Measurements from ENCODE around the gene PRPSAP1. TPM values are rescaled to one million over a fixed set of nuclear protein-coding genes. Genes with fewer than 3 reads are reported as not detected.

Gene PRPSAP1
- total RNA-seq, 2 experiments from 2014 or later: 53.3 to 111 TPM

- peak overlapping the region; percentile 70 for H3K4me2 ChIP-seq (ENCODE audit: low read length)
These were observed 92.1 kb downstream of the PRPSAP1 start for GRCh38 chr17:76261421-76262215.

DNA sequence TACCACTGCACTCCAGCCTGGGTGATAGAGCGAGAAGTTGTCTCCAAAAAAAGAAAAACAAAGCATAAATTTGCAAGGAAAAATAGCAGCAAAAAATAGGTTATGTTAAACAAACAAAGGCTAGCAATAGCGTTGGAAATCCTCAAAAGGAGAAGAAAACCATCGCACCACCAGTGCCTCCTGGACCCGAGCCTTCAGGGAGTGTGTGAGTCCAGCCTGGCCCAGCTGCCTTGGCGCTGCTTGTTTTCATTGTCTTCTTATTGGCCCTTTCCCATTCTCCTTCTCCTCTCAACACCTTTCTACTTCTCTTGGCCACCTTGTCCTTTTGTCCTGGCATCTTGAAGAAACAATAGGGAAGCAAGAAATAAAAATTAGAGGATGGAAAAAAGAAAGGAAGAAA, 93.0 kb downstream of the PRPSAP1 start:
- H3K79me2 ChIP-seq (ENCODE audit: insufficient read depth, low read depth, low read length): peaks cover 2% of the 10 kb centered on the region; the same call in 1 of the 2 replicates
- no peaks in the 10 kb centered on the region for H3K9me3 ChIP-seq (ENCODE audit: low read length)
- no peaks in the 10 kb centered on the region for H3K36me3 ChIP-seq (ENCODE audit: insufficient read depth, low read length)
- H3K27ac ChIP-seq (ENCODE audit: low read depth, low read length, poor library complexity, severe bottlenecking): peak overlapping the region; percentile 42
- H3K4me3 ChIP-seq (ENCODE audit: low read depth, low read length, poor library complexity, severe bottlenecking): peak overlapping the region; percentile 5
- no peaks in the 10 kb centered on the region for H4K20me1 ChIP-seq (ENCODE audit: insufficient read depth, low read length)
- peak overlapping the region; percentile 48 for H3K4me2 ChIP-seq (ENCODE audit: low read length)
- ChIA-PET CTCF (ENCODE audit: unreplicated experiment) (interaction anchor here (1.2 kb wide), 1 partner anchor 19 kb away, joined by 5 read pairs; no protein-coding TSS in a partner anchor), POLR2A (interaction anchor here (0.7 to 6.3 kb wide), 8 partner anchors 11 to 363 kb away, joined by 3 to 72 read pairs (median 5); partner anchors contain the start of gene SRP68)
- H2AFZ ChIP-seq (ENCODE audit: low read length): peak overlapping the region; percentile 35; the same call in 1 of the 2 replicates
- DNase-seq (ENCODE audit: low spot score): no peak
- intact Hi-C loops (cut with micrococcal nuclease; ENCODE audit: unreplicated experiment): loop anchor here (10.0 kb wide), 4 partner anchors 234 to 1204 kb away; partner anchors contain the start of genes MRPL38, RECQL5 and SAP30BP
- no peaks in the 10 kb centered on the region for H3K9me2 ChIP-seq (ENCODE audit: insufficient read depth, low read length)
- no peak for TF ChIP-seq EZH2phosphoT487 (IDR thresholded peaks at IDR 0.05; ENCODE audit: borderline replicate concordance, low read depth, low read length)
- TF ChIP-seq, protein P1, sequence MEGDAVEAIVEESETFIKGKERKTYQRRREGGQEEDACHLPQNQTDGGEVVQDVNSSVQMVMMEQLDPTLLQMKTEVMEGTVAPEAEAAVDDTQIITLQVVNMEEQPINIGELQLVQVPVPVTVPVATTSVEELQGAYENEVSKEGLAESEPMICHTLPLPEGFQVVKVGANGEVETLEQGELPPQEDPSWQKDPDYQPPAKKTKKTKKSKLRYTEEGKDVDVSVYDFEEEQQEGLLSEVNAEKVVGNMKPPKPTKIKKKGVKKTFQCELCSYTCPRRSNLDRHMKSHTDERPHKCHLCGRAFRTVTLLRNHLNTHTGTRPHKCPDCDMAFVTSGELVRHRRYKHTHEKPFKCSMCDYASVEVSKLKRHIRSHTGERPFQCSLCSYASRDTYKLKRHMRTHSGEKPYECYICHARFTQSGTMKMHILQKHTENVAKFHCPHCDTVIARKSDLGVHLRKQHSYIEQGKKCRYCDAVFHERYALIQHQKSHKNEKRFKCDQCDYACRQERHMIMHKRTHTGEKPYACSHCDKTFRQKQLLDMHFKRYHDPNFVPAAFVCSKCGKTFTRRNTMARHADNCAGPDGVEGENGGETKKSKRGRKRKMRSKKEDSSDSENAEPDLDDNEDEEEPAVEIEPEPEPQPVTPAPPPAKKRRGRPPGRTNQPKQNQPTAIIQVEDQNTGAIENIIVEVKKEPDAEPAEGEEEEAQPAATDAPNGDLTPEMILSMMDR (conservative IDR thresholded peaks at IDR 0.05; ENCODE audit: low read length): no peak
- BruUV-seq (replicated peaks): no TSS peak
- peaks cover 56% of the 10 kb centered on the region for H3K4me1 ChIP-seq (ENCODE audit: insufficient read depth, low read length, poor library complexity, severe bottlenecking)

More at GRCh38 chr17:76261421-76262215, 92.1 kb downstream of the PRPSAP1 start:
- peak; percentile 86 for DNase-seq (ENCODE audit: low spot score)
- TF ChIP-seq, protein P1 (conservative IDR thresholded peaks at IDR 0.05; ENCODE audit: low read length): peak; percentile 63
- no peak for TF ChIP-seq EZH2phosphoT487 (IDR thresholded peaks at IDR 0.05; ENCODE audit: borderline replicate concordance, low read depth, low read length)
- no peaks in the 10 kb centered on the region for H4K20me1 ChIP-seq (ENCODE audit: insufficient read depth, low read length)
- H3K36me3 ChIP-seq (ENCODE audit: insufficient read depth, low read length): peaks cover 5% of the 10 kb centered on the region
- BruUV-seq (replicated peaks): no TSS peak
- H3K9me3 ChIP-seq (ENCODE audit: low read length): no peaks in the 10 kb centered on the region
- peaks cover 59% of the 10 kb centered on the region for H3K4me1 ChIP-seq (ENCODE audit: insufficient read depth, low read length, poor library complexity, severe bottlenecking)
- peak overlapping the region; percentile 91 for H2AFZ ChIP-seq (ENCODE audit: low read length)
- CTCF ChIA-PET (ENCODE audit: unreplicated experiment): interaction anchor here (0.6 to 1.1 kb wide), 3 partner anchors 12 to 83 kb away, joined by 3 to 4 read pairs (median 3); no protein-coding TSS in a partner anchor
- no peaks in the 10 kb centered on the region for H3K9me2 ChIP-seq (ENCODE audit: insufficient read depth, low read length)
- H3K79me2 ChIP-seq (ENCODE audit: insufficient read depth, low read depth, low read length): peaks cover 11% of the 10 kb centered on the region
- intact Hi-C loops (cut with micrococcal nuclease; ENCODE audit: unreplicated experiment): loop anchor here (10.0 kb wide), 4 partner anchors 233 to 1203 kb away; partner anchors contain the start of genes MRPL38, RECQL5 and SAP30BP
- POLR2A ChIA-PET: interaction anchor here (0.7 to 6.3 kb wide), 10 partner anchors 7 to 363 kb away, joined by 3 to 72 read pairs (median 5); partner anchors contain the start of gene SRP68
- peak overlapping the region; percentile 90 for H3K27ac ChIP-seq (ENCODE audit: low read depth, low read length, poor library complexity, severe bottlenecking)
- peak overlapping the region; percentile 49 for H3K4me3 ChIP-seq (ENCODE audit: low read depth, low read length, poor library complexity, severe bottlenecking)
